ENCODE results near the gene CBFA2T3. TPM values are rescaled to one million over a fixed set of nuclear protein-coding genes. Genes with fewer than 3 reads are reported as not detected.

Gene CBFA2T3
- total and polyA plus RNA-seq, 2 of the 8 experiments (the other 6 are each of a cell fraction or from before 2014, with no cell fraction given) = 0.51 to 1.3 TPM

DNA sequence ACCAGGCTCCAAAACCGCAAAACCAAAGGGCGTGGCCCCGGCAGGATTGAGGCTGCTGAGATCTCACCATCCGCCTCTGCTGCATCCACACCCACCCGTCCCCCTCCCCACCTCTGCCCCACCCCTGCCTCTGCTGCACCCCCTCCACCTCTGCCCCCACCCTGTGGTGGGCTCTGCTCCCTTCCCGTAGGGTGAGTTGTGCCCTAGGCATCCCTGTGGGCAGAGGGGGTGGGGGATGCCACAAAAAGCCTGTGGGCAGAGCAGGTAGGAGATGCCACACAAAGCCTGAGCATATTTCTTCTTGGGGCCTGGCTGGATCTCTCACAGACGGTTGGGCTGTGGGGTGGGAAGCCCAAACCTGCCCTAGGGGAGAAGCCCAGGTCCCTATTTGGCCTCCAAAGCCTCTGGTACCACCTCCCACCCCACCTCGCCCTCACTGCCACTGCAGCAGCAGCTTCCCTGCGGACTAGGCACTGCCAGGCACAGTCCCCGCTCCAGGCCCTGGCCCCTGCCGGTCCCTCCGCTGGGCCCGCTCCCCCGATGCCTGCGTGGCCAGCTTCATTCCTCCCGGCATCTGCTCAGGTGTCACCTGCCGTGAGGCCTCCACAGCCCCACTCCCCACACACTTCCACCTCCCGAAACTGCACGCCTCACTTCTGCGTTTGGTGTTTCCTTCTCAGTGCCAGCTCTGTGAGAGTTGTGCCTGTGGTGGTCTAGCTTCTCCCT lies 99.3 kb downstream of the CBFA2T3 start:
- no peak for FAIRE-seq
- CTCF ChIA-PET (ENCODE audit: partially characterized antibody) = interaction anchor here (1.5 to 4.4 kb wide), 5 partner anchors 8 to 290 kb away, joined by 4 to 15 read pairs (median 7); no protein-coding TSS in a partner anchor
- peaks cover 0 to 4% of the 10 kb centered on the region in 2 experiments for H4K20me1 ChIP-seq (replicated peaks in 1 of 2; ENCODE audit: control insufficient read depth in 1 of 2, insufficient read depth in 2 of 2, low read length in 2 of 2)
- TF ChIP-seq CEBPB (IDR thresholded peaks at IDR 0.05; ENCODE audit: low read depth, low read length) (no peak), MAFK (IDR thresholded peaks at IDR 0.05; ENCODE audit: low read depth, low read length) (no peak)

More for the DNA sequence above, 99.3 kb downstream of the CBFA2T3 start:
- Histone ChIP-seq H3K9ac (replicated peaks in 1 of 4; ENCODE audit: extremely low read depth in 1 of 4, low read depth in 3 of 4, low read length in 3 of 4) (no peak overlapping the region), H3K4me1 (replicated peaks in 1 of 4; ENCODE audit: control insufficient read depth in 3 of 4, insufficient read depth in 4 of 4, low read length in 3 of 4) (peaks cover 0 to 9% (median 4%) of the 10 kb centered on the region in 4 experiments; a peak in 4 of 7 replicates), H3K4me2 (ENCODE audit: insufficient read depth in 1 of 2, low read depth in 2 of 2, low read length in 2 of 2) (no peak overlapping the region), H3K36me3 (ENCODE audit: control insufficient read depth in 2 of 4, insufficient read depth in 4 of 4, low read length in 3 of 4) (no peaks in the 10 kb centered on the region), H4K5ac (ENCODE audit: insufficient read length, low read depth, low read length) (no peak overlapping the region), H2BK120ac (replicated peaks; ENCODE audit: low read depth, low read length) (no peak overlapping the region), H3K27ac (ENCODE audit: low read depth, low read length) (no peak overlapping the region), H4K8ac (ENCODE audit: extremely low read depth, insufficient read depth, low read length) (no peak overlapping the region; the same call in 1 of the 2 replicates), H3K79me2 (ENCODE audit: control insufficient read depth in 1 of 2, insufficient read depth in 2 of 2, low read length in 2 of 2) (no peaks in the 10 kb centered on the region), H3K14ac (ENCODE audit: insufficient read length) (no peak overlapping the region), H2BK5ac (ENCODE audit: low read depth, low read length) (no peak overlapping the region), H2BK15ac (ENCODE audit: low read length) (no peak overlapping the region), H3K18ac (ENCODE audit: extremely low read depth, low read length) (no peak overlapping the region), H4K91ac (replicated peaks; ENCODE audit: insufficient read length, low read length) (no peak overlapping the region), H2BK12ac (ENCODE audit: low read depth, low read length) (no peak overlapping the region), H3K56ac (replicated peaks; ENCODE audit: insufficient read length, low read depth, low read length) (no peak overlapping the region), H2BK20ac (ENCODE audit: low read length) (no peak overlapping the region), H3K4me3 (ENCODE audit: extremely low read depth in 1 of 4, insufficient read depth in 2 of 4, low read depth in 3 of 4, low read length in 4 of 4) (no peak overlapping the region), H2AK5ac (ENCODE audit: low read depth, low read length) (no peak overlapping the region), H2AFZ (ENCODE audit: low read length) (no peak overlapping the region), H3K23ac (ENCODE audit: insufficient read length) (no peak overlapping the region), H3K9me3 (ENCODE audit: insufficient read depth in 2 of 2, low read depth in 1 of 2, low read length in 1 of 2) (no peaks in the 10 kb centered on the region; a peak in 1 of 4 replicates), H3K4ac (replicated peaks; ENCODE audit: insufficient read length, low read depth, low read length) (no peak overlapping the region), H3K79me1 (ENCODE audit: low read depth, low read length) (no peaks in the 10 kb centered on the region; the same call in 1 of the 2 replicates), H3K27me3 (replicated peaks in 1 of 4; ENCODE audit: control insufficient read depth in 3 of 4, extremely low read depth in 1 of 4, insufficient read depth in 3 of 4, low read length in 3 of 4) (peaks cover 0 to 7% (median 1%) of the 10 kb centered on the region in 4 experiments; a peak in 2 of 7 replicates), H3K23me2 (ENCODE audit: low read depth, low read length) (no peaks in the 10 kb centered on the region; the same call in 1 of the 2 replicates)
- DNase-seq (ENCODE audit: low read depth in 1 of 2, low spot score in 2 of 2) = no peak
- 90% methylated on average over 17 of the region's 20 CpGs; no CpG with 5 or more reads in 1 of the 2 experiments for WGBS, 2 experiments (ENCODE audit: extremely low coverage in 1 of 2, insufficient coverage in 1 of 2, insufficient read length in 1 of 2, insufficient replicate concordance in 2 of 2, low coverage in 1 of 2, low lambda C conversion rate in 2 of 2, missing lambda C conversion rate in 1 of 2)
- POLR2A ChIA-PET (ENCODE audit: partially characterized antibody) = no interaction called here
